Endodermal cell (in vitro differentiated cells): ENCODE measurements around the gene PUS3. TPM values are rescaled to one million over a fixed set of nuclear protein-coding genes. Genes with fewer than 3 reads are reported as not detected.
"Not testable (repeated sequence)": the region's sequence is repeated elsewhere in the genome, so short reads cannot be mapped to it uniquely, and the experiment has no call there.

Experiments
- DNase-seq: peaks from one replicate; pipeline ENCODE4 v3.0.0-alpha.2; 2017
- H3K27ac ChIP-seq: 2 replicates; pipeline ENCODE4 v1.5.1; 2013; ENCODE audit warnings: mild to moderate bottlenecking, low read depth, low read length, moderate library complexity
- H3K27me3 ChIP-seq: 2 replicates; pipeline ENCODE4 v1.6.1; 2013; ENCODE audit warnings: mild to moderate bottlenecking, low read length, moderate library complexity; ENCODE audit not compliant: insufficient read depth, control insufficient read depth, poor library complexity, severe bottlenecking
- H3K36me3 ChIP-seq: 2 replicates; pipeline ENCODE4 v1.7.0; 2013; ENCODE audit warnings: mild to moderate bottlenecking, low read length, moderate library complexity; ENCODE audit not compliant: control insufficient read depth, insufficient read depth
- H3K4me1 ChIP-seq: one replicate; pipeline ENCODE4 v1.7.0; 2013; ENCODE audit warnings: low read length; ENCODE audit not compliant: control insufficient read depth, insufficient read depth
- H3K4me3 ChIP-seq: 2 replicates; pipeline ENCODE4 v1.5.1; 2013; ENCODE audit warnings: mild to moderate bottlenecking, low read length, moderate library complexity
- H3K9ac ChIP-seq: 2 replicates; pipeline ENCODE4 v1.6.1; 2013; ENCODE audit warnings: mild to moderate bottlenecking, low read length, moderate library complexity; ENCODE audit not compliant: poor library complexity, severe bottlenecking; ENCODE audit errors: extremely low read depth
- H3K9me3 ChIP-seq: 2 replicates; pipeline ENCODE4 v1.6.1; 2013; ENCODE audit warnings: mild to moderate bottlenecking, low read length, moderate library complexity; ENCODE audit not compliant: control insufficient read depth
- H3K27ac Mint-ChIP-seq: 2 replicates; pipeline ENCODE4 v1.8.0; 2020; ENCODE audit warnings: mixed read lengths
- H3K27me3 Mint-ChIP-seq: 2 replicates; pipeline ENCODE4 v1.8.0; 2021; ENCODE audit warnings: mild to moderate bottlenecking, mixed read lengths; ENCODE audit not compliant: insufficient read depth
- H3K36me3 Mint-ChIP-seq: 2 replicates; pipeline ENCODE4 v1.8.0; 2020; ENCODE audit warnings: low read depth, mixed read lengths
- H3K4me1 Mint-ChIP-seq: 2 replicates; pipeline ENCODE4 v1.8.0; 2020; ENCODE audit warnings: mixed read lengths
- H3K4me3 Mint-ChIP-seq: 2 replicates; pipeline ENCODE4 v1.8.0; 2020; ENCODE audit warnings: mild to moderate bottlenecking, moderate library complexity, mixed read lengths
- H3K9me3 Mint-ChIP-seq: 2 replicates; pipeline ENCODE4 v1.8.0; 2020; ENCODE audit warnings: mild to moderate bottlenecking, mixed read lengths
- CTCF ChIP-seq: fragments of 200-600 bp; sonication (generic); conservative IDR thresholded peaks from 2 replicates; pipeline ENCODE4 v1.5.0; 2021; ENCODE audit warnings: antibody characterized with exemption, mild to moderate bottlenecking
- WGBS, 2 experiments: methylation state at CpG; one replicate each; pipeline versions ENCODE4 v1.1.5 to v1.1.7; 2013; ENCODE audit warnings: missing lambda C conversion rate in 2 of 2, mixed read lengths in 1 of 2; ENCODE audit not compliant: insufficient coverage in 1 of 2, insufficient read length in 1 of 2; 5-methylcytosine and 5-hydroxymethylcytosine counted together
- total RNA-seq, 2 donors: library from RNA; stranded (reverse); fragmentation: NEBNext Ultra II Directional in 1 of 2; extraction: Animal tissue kit (Norgen Biotek cat#: 25700) in 1 of 2; gene quantifications; 2 replicates in 1 of 2; 3 replicates in 1 of 2; pipeline ENCODE4 v1.2.1, GENCODE V29; 2021

Gene PUS3
- total RNA-seq, 2 donors from 2014 or later: 12.6 to 13.7 TPM

GRCh38 chr11:125914601-125915000 is 11.6 kb upstream of the PUS3 start:
- H3K27me3 ChIP-seq, H3K9me3 Mint-ChIP-seq, DNase-seq, H3K4me1 Mint-ChIP-seq, H3K4me3 Mint-ChIP-seq, H3K27ac ChIP-seq, H3K27me3 Mint-ChIP-seq, H3K9me3 ChIP-seq, H3K4me3 ChIP-seq, H3K36me3 Mint-ChIP-seq, H3K36me3 ChIP-seq, H3K27ac Mint-ChIP-seq, H3K9ac ChIP-seq, H3K4me1 ChIP-seq: not testable (repeated sequence)
- WGBS, 2 experiments: 78 to 79% methylated on average over 3 of the region's 3 CpGs
- TF ChIP-seq CTCF: peak; percentile 70

DNA sequence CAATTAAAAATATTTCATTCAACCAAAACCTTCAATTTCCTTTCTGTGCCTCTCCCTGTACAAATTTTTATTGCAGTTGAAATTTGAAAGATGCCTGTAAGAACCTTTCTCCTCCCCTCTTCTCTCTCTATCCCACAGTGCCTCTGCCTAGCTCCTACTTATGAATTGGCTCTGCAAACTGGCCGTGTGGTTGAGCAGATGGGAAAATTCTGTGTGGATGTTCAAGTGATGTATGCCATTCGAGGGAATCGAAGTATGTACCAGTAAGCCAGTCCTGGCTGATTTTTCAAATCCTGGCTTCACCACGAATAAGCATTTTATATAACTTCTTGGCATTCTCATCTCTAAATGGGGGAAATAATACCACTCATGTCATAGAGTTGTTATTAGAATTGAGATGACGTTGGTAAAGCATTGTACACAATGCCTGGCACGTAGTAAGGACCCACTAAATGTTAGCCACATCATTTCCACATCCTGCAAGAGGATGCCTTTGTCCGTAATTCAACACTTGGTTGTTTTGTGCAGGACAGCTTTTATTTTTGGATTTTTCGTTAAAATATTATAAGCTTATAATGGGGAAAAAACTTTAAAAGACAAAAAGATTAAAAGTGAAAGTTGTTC is 7.3 kb upstream of the PUS3 start:
- no peak overlapping the region for H3K4me3 Mint-ChIP-seq
- no peaks in the 10 kb centered on the region for H3K4me1 Mint-ChIP-seq
- no peak overlapping the region for H3K27ac Mint-ChIP-seq
- H3K36me3 ChIP-seq: no peaks in the 10 kb centered on the region
- no peak overlapping the region for H3K9ac ChIP-seq
- no peaks in the 10 kb centered on the region for H3K9me3 ChIP-seq
- H3K4me3 ChIP-seq: no peak overlapping the region
- no peak overlapping the region for H3K27ac ChIP-seq
- no peaks in the 10 kb centered on the region for H3K4me1 ChIP-seq
- no peaks in the 10 kb centered on the region for H3K36me3 Mint-ChIP-seq
- DNase-seq: no peak
- peaks cover 17% of the 10 kb centered on the region for H3K27me3 Mint-ChIP-seq
- no peak for TF ChIP-seq CTCF
- peaks cover 10% of the 10 kb centered on the region for H3K27me3 ChIP-seq
- H3K9me3 Mint-ChIP-seq: no peaks in the 10 kb centered on the region
- WGBS, 2 experiments: 87 to 91% methylated on average over 4 to 8 of the region's 8 CpGs

DNA sequence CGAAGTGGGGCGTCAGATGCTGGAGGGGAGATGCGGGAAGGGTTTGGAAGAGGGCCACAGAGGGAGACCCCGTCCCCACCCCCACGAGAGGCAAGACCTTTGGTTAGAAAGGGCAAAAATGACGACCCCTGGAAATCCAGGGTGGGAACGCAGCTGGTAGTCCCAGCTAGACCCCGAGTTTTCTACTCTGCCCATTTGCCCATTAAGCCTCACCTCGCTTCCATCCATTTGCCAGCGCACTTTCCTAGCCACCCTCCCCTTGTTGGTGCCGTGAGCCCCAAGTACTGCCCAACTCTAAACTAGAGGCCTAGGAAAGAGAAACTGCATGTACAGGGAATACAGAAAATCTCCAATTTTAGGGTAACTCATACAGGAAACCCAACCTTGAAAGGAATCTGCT is 1.7 kb upstream of the PUS3 start:
- peaks cover 13% of the 10 kb centered on the region for H3K36me3 Mint-ChIP-seq
- peaks cover 5% of the 10 kb centered on the region for H3K9me3 Mint-ChIP-seq
- Histone ChIP-seq H3K4me1 (no peaks in the 10 kb centered on the region), H3K4me3 (peak overlapping the region; percentile 64), H3K27ac (no peak overlapping the region), H3K9ac (no peak overlapping the region), H3K36me3 (peaks cover 12% of the 10 kb centered on the region), H3K27me3 (peaks cover 25% of the 10 kb centered on the region), H3K9me3 (no peaks in the 10 kb centered on the region)
- DNase-seq: no peak
- TF ChIP-seq CTCF: no peak
- peaks cover 37% of the 10 kb centered on the region for H3K27me3 Mint-ChIP-seq
- H3K4me1 Mint-ChIP-seq: peaks cover 5% of the 10 kb centered on the region
- no peak overlapping the region for H3K27ac Mint-ChIP-seq
- peak overlapping the region; percentile 94 for H3K4me3 Mint-ChIP-seq
- WGBS, 2 experiments: 80 to 82% methylated on average over 8 to 11 of the region's 11 CpGs
